Activated CD4-positive, alpha-beta memory T cell treated with anti-CD3 and anti-CD28 coated beads for 36 hours (primary cell): Measurements from ENCODE around the gene SORCS1. TPM values are rescaled to one million over a fixed set of nuclear protein-coding genes. Genes with fewer than 3 reads are reported as not detected.
"Not testable (repeated sequence)": the region's sequence is repeated elsewhere in the genome, so short reads cannot be mapped to it uniquely, and the experiment has no call there.

Experiments
- CTCF ChIA-PET: fragments of 350-600 bp; sonication (Branson Sonifier 250); formaldehyde crosslinking; loops from one replicate; lab custom pipeline; 2021; ENCODE audit warnings: antibody characterized with exemption, inconsistent platforms; lab: Charles Lee
- POLR2A ChIA-PET: fragments of 350-600 bp; sonication (Branson Sonifier 250); formaldehyde crosslinking; loops from one replicate; lab custom pipeline; 2021; ENCODE audit warnings: antibody characterized with exemption; lab: Charles Lee
- DNase-seq: peaks from one replicate; pipeline ENCODE4 v3.0.0-alpha.2; 2020
- H3K27ac Mint-ChIP-seq: one replicate; pipeline ENCODE4 v1.8.0; 2021; ENCODE audit warnings: mixed read lengths
- H3K27me3 Mint-ChIP-seq: one replicate; pipeline ENCODE4 v1.8.0; 2021; ENCODE audit warnings: mixed read lengths
- H3K36me3 Mint-ChIP-seq: one replicate; pipeline ENCODE4 v1.8.0; 2021; ENCODE audit warnings: mixed read lengths
- H3K4me1 Mint-ChIP-seq: one replicate; pipeline ENCODE4 v1.8.0; 2021; ENCODE audit warnings: low read depth, mixed read lengths
- H3K4me3 Mint-ChIP-seq: one replicate; pipeline ENCODE4 v1.8.0; 2021; ENCODE audit warnings: mild to moderate bottlenecking, mixed read lengths
- H3K9me3 Mint-ChIP-seq: one replicate; pipeline ENCODE4 v1.8.0; 2021; ENCODE audit warnings: mixed read lengths
- intact Hi-C: fragments of 100-400 bp; cut with micrococcal nuclease; formaldehyde crosslinking; loops from one replicate; pipeline ENCODE4 v1.15.1; 2023
- total RNA-seq, 2 experiments: library from RNA; stranded (reverse); gene quantifications; one replicate each; pipeline ENCODE4 v1.2.3, GENCODE V29; 2021

The SORCS1 gene
- total RNA-seq, 2 experiments from 2014 or later = not detected

DNA sequence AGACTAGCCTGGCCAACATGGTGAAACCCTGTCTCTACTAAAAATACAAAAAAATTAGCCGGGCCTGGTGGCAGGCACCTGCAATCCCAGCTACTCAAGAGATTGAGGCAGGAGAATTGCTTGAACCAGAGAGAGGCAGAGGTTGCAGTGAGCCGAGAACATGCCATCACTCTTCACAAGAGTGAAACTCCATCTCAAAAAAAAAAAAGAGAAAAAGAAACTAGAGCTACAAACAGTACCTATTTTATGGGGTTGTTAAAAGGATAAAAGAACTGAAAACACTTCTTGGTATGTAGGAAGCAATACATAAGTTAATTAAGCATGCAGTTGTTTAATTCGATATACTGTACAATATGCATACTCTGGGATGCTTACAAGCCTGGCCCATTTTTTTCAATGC, 216.9 kb downstream of the SORCS1 start:
- POLR2A ChIA-PET = no interaction called here
- no peaks in the 10 kb centered on the region for H3K36me3 Mint-ChIP-seq

DNA sequence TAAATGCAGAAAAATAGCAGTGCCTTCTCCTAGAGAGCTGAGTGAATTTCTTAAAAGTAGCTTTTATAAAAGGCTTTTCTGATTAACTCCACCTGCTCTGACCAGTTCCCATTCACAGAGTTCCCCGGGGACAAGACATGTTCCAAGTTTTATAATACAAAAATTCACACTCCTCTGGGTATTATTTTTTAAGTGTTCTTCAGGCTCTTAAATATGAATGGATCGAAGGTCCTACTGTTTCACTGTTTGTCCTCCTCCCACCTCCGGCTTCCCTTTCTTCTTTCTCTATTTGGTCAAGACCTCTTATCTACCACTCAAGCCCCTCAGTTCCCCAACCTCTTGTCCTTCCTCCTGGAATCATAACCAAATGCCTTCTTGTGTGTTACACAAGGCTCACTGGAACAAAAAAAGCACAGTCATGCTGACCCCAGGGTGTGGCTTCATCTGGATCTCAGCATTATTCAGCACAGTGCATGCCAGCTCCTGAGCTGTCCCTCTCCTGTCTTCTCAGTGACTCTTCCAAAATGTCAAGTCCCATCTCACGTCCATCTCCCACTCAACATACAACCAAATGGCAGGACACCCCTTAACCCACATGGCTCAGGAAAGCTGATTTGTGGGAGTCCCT, 222.4 kb downstream of the SORCS1 start:
- ChIA-PET CTCF (no interaction called here), POLR2A (no interaction called here)
- Mint-ChIP-seq H3K4me1 (no peaks in the 10 kb centered on the region), H3K27me3 (no peaks in the 10 kb centered on the region), H3K4me3 (no peak overlapping the region), H3K36me3 (no peaks in the 10 kb centered on the region), H3K27ac (no peak overlapping the region), H3K9me3 (peaks cover 7% of the 10 kb centered on the region)
- intact Hi-C loops = no loop called here
- DNase-seq = no peak

More for the DNA sequence above, 216.9 kb downstream of the SORCS1 start:
- no peak for DNase-seq
- no peaks in the 10 kb centered on the region for H3K4me1 Mint-ChIP-seq
- no peaks in the 10 kb centered on the region for H3K27me3 Mint-ChIP-seq
- intact Hi-C loops = no loop called here
- CTCF ChIA-PET = interaction anchor here (0.7 kb wide), 1 partner anchor 19 kb away, joined by 4 read pairs; no protein-coding TSS in a partner anchor
- H3K9me3 Mint-ChIP-seq = peaks cover 10% of the 10 kb centered on the region
- H3K27ac Mint-ChIP-seq = no peak overlapping the region
- no peak overlapping the region for H3K4me3 Mint-ChIP-seq

DNA sequence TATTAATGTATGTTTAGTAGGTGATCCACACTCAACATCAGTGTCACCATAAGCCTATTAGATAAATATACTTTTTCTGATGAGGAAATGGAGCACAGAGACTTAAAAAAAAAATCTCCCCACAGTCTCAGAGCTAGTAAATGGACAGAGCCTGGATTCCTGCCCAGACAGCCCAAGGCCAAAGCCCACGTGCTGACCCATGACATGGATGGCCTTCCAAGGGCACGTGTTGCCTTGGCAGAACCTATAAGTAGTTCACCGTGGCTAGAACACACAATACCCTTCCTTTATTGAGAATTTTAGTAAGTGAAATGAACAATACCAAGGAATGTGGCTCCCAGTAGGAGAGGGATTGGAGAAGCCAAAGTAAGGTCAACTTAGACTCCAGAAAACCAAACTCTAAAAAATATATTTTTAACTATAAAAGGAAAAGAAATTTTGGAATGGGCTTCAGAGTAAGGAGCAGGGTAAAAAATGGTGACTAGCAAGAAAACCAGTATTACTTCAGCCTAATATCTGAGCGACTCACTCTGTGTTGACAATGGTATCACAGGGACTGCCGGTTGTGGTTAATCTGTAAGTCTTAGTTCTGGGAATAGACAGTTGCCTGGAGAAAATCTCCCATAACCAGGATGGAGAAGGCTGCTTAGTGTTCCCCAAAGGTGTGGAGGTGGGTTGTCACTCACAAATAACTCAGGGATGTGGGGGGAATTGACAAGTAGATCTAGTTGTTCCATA, 223.0 kb downstream of the SORCS1 start:
- CTCF ChIA-PET = no interaction called here

DNA sequence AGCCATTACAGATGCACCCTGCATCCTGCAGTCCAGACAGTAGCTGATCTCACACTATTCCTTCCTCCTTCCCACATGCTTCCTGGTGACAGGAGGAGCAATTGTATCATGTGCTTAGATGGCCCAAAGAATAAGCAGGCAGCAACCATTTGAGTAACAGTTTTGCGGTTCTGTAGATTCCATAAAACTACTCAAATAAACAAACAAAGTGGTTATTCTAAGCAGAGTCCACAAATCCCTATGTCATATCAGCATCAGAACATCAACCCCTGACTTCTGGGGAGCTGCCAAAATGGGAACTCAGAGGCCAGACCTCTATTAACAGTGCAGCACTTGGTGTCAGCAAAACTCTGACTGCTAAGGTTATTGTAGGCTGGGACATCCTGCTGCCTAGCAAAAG, 226.0 kb downstream of the SORCS1 start:
- POLR2A ChIA-PET = no interaction called here
- peaks cover 5% of the 10 kb centered on the region for H3K9me3 Mint-ChIP-seq
- CTCF ChIA-PET = no interaction called here
- no peaks in the 10 kb centered on the region for H3K4me1 Mint-ChIP-seq
- H3K36me3 Mint-ChIP-seq = no peaks in the 10 kb centered on the region
- H3K4me3 Mint-ChIP-seq = no peak overlapping the region
- intact Hi-C loops = no loop called here
- no peaks in the 10 kb centered on the region for H3K27me3 Mint-ChIP-seq
- H3K27ac Mint-ChIP-seq = no peak overlapping the region
- no peak for DNase-seq

More for the DNA sequence above, 223.0 kb downstream of the SORCS1 start:
- intact Hi-C loops = no loop called here
- Mint-ChIP-seq H3K36me3 (no peaks in the 10 kb centered on the region), H3K4me1 (no peaks in the 10 kb centered on the region), H3K27me3 (no peaks in the 10 kb centered on the region), H3K4me3 (no peak overlapping the region), H3K27ac (no peak overlapping the region), H3K9me3 (peaks cover 5% of the 10 kb centered on the region)
- no peak for DNase-seq
- POLR2A ChIA-PET = no interaction called here

DNA sequence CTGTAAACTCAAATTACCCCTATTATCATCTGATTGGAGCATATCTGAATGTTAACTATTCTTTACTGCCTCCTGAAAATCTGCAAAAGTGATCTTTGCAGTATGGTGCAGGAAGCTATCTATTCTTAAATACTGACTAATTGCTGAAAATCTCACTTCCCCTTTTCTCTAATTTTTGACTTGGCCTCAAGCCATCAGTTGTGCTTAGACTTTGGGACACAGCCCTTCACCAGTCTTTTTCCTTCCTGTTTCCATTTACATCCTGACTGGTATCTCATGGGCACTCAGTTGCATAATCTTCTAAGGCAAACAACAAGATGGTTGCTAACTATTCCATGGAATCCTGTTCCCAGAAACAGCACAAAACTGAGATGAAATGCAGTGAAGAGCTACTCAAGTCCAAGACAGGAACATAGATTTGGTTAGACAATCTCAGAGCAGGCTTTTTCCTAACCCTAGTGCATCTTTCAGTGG, 228.5 kb downstream of the SORCS1 start:
- Mint-ChIP-seq H3K27ac (no peak overlapping the region), H3K4me1 (no peaks in the 10 kb centered on the region), H3K36me3 (no peaks in the 10 kb centered on the region), H3K27me3 (no peaks in the 10 kb centered on the region), H3K9me3 (peaks cover 5% of the 10 kb centered on the region), H3K4me3 (no peak overlapping the region)
- DNase-seq = no peak
- intact Hi-C loops = no loop called here
- ChIA-PET POLR2A (no interaction called here), CTCF (no interaction called here)

DNA sequence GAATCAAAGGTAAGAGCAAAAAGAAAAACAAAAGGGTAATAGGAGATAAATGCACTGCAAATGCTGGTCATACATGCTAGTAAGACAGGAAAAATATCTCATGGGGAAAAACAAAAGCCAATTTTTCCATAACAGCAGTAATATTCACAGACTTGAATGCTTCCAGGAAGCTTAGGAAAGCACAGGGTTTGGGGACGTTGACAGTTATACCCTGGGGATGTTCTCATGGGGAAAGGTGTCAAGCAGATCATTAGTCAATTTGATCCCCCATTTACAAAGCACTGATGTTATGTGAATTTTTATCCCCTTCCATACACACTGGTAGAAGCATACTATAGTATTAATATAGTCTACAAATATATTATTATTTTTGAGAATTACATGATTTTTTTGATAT, 232.7 kb downstream of the SORCS1 start:
- H3K36me3 Mint-ChIP-seq = no peaks in the 10 kb centered on the region
- no peaks in the 10 kb centered on the region for H3K9me3 Mint-ChIP-seq
- no peak overlapping the region for H3K27ac Mint-ChIP-seq
- ChIA-PET POLR2A (no interaction called here), CTCF (no interaction called here)
- H3K4me1 Mint-ChIP-seq = no peaks in the 10 kb centered on the region
- DNase-seq = no peak
- H3K27me3 Mint-ChIP-seq = no peaks in the 10 kb centered on the region
- intact Hi-C loops = no loop called here
- no peak overlapping the region for H3K4me3 Mint-ChIP-seq

DNA sequence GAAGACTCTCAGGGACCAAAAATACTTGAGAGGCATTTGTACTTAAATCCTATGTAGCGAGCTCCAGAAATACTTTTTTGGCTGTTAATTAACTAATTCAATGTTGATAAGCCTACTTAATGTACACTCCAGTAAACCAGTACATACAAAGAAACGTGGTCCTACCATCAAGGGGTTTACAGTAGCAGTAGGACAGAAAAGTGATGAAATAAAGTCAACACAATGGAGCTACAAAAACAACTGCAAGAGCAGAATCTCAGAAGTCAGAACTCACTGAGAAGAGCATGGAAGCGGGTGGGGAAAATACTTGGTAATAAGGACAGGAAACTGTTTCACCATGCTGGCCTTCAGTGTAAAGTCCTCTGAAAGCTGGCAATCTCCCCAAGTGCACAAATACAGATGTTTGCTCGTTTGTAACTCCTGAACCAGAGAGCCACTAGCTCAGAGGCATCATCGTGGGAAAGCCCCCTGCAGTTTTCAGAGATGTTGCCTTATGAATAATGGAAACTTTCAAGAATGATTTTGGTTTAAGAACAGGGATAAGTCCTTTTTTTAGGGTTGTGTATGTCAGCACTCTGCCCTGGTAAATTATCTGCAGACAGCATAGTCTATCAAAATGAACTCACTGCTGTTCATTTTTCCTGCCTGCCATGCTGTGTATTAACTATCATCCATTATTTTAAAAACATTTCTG, 233.2 kb downstream of the SORCS1 start:
- intact Hi-C loops = no loop called here
- Mint-ChIP-seq H3K4me3 (no peak overlapping the region), H3K4me1 (no peaks in the 10 kb centered on the region), H3K27me3 (no peaks in the 10 kb centered on the region), H3K36me3 (no peaks in the 10 kb centered on the region), H3K27ac (no peak overlapping the region), H3K9me3 (no peaks in the 10 kb centered on the region)
- CTCF ChIA-PET = no interaction called here
- DNase-seq = no peak
- POLR2A ChIA-PET = no interaction called here

DNA sequence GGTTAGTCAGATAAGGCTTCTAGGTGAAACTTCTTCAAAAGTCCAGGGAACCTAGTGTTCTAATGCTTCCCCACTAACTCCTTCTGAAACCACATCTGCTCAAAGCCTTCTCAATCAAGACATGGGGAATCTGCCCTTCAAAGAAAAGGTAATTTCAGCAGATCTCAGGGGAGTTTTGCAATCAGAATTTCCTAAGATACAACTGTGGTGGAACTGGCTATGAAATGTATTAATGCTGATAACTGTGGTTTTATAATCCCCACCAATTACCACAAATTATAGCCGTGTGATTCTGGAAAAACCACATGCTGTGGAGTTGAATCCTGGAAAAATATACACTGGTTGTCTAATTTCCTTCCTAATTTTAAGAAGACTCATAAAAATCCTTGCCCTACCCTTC, 233.8 kb downstream of the SORCS1 start:
- Mint-ChIP-seq H3K4me1 (no peaks in the 10 kb centered on the region), H3K9me3 (no peaks in the 10 kb centered on the region), H3K36me3 (no peaks in the 10 kb centered on the region), H3K4me3 (no peak overlapping the region), H3K27ac (no peak overlapping the region), H3K27me3 (no peaks in the 10 kb centered on the region)
- intact Hi-C loops = no loop called here
- ChIA-PET POLR2A (no interaction called here), CTCF (no interaction called here)
- DNase-seq = no peak

DNA sequence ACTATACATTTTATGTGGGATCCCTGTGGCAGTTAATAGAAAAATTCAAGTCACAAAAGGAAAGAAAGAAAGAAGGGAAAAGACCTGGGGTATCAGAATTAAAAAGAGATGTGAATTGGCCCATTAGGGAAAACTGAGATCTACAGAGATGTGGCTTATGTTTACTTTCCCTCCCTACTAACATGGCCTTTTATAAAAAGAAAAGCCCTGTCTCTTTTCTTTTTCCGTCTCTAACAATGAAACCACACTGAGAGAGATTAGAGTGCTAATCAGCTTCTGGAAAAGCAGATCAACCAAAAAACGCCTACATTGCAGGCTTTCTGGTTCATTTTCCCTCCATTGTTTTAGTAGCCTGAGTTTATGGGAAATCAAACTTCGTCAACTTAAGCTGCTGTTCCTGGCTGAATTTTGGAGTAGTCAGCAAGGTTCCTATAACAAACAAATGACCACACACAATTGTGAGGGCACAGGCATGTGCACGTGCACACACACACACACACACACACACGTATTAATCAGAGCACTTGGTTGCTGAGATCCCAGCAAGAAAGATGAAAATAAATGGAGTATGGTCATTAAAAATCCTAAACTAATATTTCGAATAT, 235.1 kb downstream of the SORCS1 start:
- no peaks in the 10 kb centered on the region for H3K36me3 Mint-ChIP-seq
- ChIA-PET POLR2A (no interaction called here), CTCF (interaction anchor here (0.6 kb wide), 1 partner anchor 20 kb away, joined by 3 read pairs; no protein-coding TSS in a partner anchor)
- H3K27ac Mint-ChIP-seq = no peak overlapping the region
- H3K4me3 Mint-ChIP-seq = no peak overlapping the region
- intact Hi-C loops = no loop called here
- H3K9me3 Mint-ChIP-seq = no peaks in the 10 kb centered on the region
- DNase-seq = no peak
- H3K27me3 Mint-ChIP-seq = no peaks in the 10 kb centered on the region
- no peaks in the 10 kb centered on the region for H3K4me1 Mint-ChIP-seq

DNA sequence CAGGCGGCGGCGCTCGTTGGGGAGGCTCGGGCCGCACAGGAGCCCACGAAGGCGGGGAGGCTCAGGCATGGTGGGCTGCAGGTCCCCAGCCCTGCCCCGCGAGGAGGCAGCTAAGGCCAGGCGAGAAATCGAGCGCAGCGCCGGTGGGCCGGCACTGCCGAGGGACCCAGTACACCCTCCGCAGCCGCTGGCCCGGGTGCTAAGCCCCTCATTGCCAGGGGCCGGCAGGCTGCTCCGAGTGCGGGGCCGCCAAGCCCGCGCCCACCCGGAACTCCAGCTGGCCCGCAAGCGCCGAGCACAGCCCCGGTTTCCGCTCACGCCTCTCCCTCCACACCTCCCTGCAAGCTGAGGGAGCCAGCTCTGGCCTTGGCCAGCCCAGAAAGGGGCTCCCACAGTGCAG, 236.4 kb downstream of the SORCS1 start:
- POLR2A ChIA-PET, H3K4me3 Mint-ChIP-seq, H3K9me3 Mint-ChIP-seq, H3K36me3 Mint-ChIP-seq, H3K4me1 Mint-ChIP-seq, intact Hi-C loops, H3K27ac Mint-ChIP-seq, DNase-seq, H3K27me3 Mint-ChIP-seq: not testable (repeated sequence)
- CTCF ChIA-PET = interaction anchor here (0.6 kb wide), 1 partner anchor 20 kb away, joined by 4 read pairs; no protein-coding TSS in a partner anchor

DNA sequence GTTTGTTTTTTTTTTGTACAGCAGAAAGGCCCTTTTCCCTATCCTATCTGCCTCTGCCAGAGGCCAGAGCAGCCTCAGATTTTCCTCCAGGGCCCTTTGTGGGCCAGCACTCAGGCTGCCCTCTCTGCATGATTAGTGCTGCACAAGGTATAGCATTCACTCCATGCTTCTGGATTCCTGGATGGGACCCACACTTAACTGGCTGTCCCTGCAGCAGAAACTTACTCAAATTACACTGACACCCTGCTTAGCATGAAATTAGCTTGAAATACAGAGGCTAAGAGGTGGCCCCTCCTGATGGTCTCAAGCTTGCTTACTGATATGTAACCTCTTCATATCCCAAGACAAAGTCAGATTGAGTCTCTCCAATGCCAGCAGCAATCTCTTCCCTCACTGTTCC, 239.3 kb downstream of the SORCS1 start:
- Mint-ChIP-seq H3K9me3 (peaks cover 8% of the 10 kb centered on the region), H3K27ac (no peak overlapping the region), H3K27me3 (no peaks in the 10 kb centered on the region), H3K36me3 (no peaks in the 10 kb centered on the region), H3K4me1 (no peaks in the 10 kb centered on the region), H3K4me3 (no peak overlapping the region)
- DNase-seq = no peak
- intact Hi-C loops = no loop called here
- ChIA-PET CTCF (no interaction called here), POLR2A (no interaction called here)

DNA sequence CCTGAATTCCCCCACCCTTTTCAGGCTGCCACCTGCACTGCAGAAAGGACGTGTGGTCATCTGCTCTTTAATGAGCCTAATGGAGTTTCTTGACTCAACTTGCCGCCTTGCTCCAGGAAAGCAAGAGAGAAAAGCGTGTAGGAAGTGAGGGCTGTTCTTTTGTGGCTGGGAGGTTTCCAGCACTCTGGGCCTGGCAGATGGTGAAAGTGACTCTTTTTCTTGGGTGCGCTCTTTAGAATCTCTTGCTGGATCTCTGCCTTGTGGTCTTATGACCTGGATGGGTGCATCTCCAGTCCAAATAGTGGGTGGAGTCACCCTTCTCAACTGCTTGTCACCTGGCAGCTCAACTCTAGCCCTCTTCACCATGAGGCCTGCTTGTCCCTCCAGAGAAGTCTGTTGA, 244.0 kb downstream of the SORCS1 start:
- Mint-ChIP-seq H3K9me3 (peaks cover 14% of the 10 kb centered on the region), H3K4me1 (no peaks in the 10 kb centered on the region), H3K27ac (no peak overlapping the region), H3K36me3 (no peaks in the 10 kb centered on the region), H3K27me3 (no peaks in the 10 kb centered on the region), H3K4me3 (no peak overlapping the region)
- ChIA-PET POLR2A (no interaction called here), CTCF (interaction anchor here (1.1 kb wide), 1 partner anchor 295 kb away, joined by 3 read pairs; no protein-coding TSS in a partner anchor)
- intact Hi-C loops = no loop called here
- no peak for DNase-seq
